A549 (cell line): ENCODE results near the gene PES1.

Experiments
- CEBPB ChIP-seq, 2 experiments: fragments of >200 bp in 1 of 2; sonication (Bioruptor Twin) in 1 of 2; formaldehyde crosslinking in 1 of 2; IDR thresholded peaks; 2 replicates each; pipeline ENCODE4 v1.6.1; 2012 to 2016
- CTCF ChIP-seq: fragments of >200 bp; sonication (Bioruptor Twin); formaldehyde crosslinking; IDR thresholded peaks from 3 replicates; pipeline ENCODE4 v1.5.1; 2016
- ELK1 ChIP-seq: fragments of 150-350 bp; IDR thresholded peaks from 2 replicates; pipeline ENCODE4 v1.6.1; 2014; ENCODE audit warnings: low read depth, mild to moderate bottlenecking, low read length
- HOXA7 ChIP-seq: fragments of 250-450 bp; sonication (Bioruptor Pico); IDR thresholded peaks from 2 replicates; pipeline ENCODE4 v1.5.0; 2020; ENCODE audit warnings: mild to moderate bottlenecking, moderate library complexity
- NPAS2 ChIP-seq: fragments of 250-450 bp; sonication (Bioruptor Pico); IDR thresholded peaks from 2 replicates; pipeline ENCODE4 v1.8.0; 2022; ENCODE audit warnings: mild to moderate bottlenecking, moderate library complexity, borderline replicate concordance
- RAD21 ChIP-seq, 2 experiments: fragments of >200 bp in 1 of 2; sonication (Bioruptor Twin) in 1 of 2; formaldehyde crosslinking in 1 of 2; IDR thresholded peaks in 1 of 2; conservative IDR thresholded peaks in 1 of 2; 2 replicates in 1 of 2; 3 replicates in 1 of 2; pipeline ENCODE4 v1.6.1; 2012 to 2018; ENCODE audit warnings: inconsistent platforms in 1 of 2
- REST ChIP-seq: fragments of 200-600 bp; sonication (generic); IDR thresholded peaks from 2 replicates; pipeline ENCODE4 v1.6.1; 2016; ENCODE audit warnings: antibody characterized with exemption, mild to moderate bottlenecking, moderate library complexity
- RFX5 ChIP-seq: fragments of 450-650 bp; IDR thresholded peaks from 2 replicates; pipeline ENCODE4 v1.7.1; 2014; ENCODE audit warnings: antibody characterized with exemption, mild to moderate bottlenecking, moderate library complexity

- TF ChIP-seq CTCF: no peak
- TF ChIP-seq CEBPB (IDR thresholded peaks at IDR 0.05): no peak
- TF ChIP-seq NPAS2: no peak
- no peak for TF ChIP-seq RAD21 (conservative IDR thresholded peaks at IDR 0.05 in 1 of 2, IDR thresholded peaks at IDR 0.05 in 1 of 2)
- no peak for TF ChIP-seq HOXA7 (CRISPR knock-in tag)
- TF ChIP-seq RFX5: no peak
- TF ChIP-seq REST: no peak
- no peak for TF ChIP-seq ELK1
These were observed 59.8 kb downstream of the PES1 start for GRCh38 chr22:30531651-30532608.
